Fibroblast of mammary gland (primary cell): ENCODE results near the gene ARHGEF11.
"Not testable (repeated sequence)": the region's sequence is repeated elsewhere in the genome, so short reads cannot be mapped to it uniquely, and the experiment has no call there.

Source experiments
- DNase-seq: peaks from one replicate; pipeline ENCODE4 v3.0.0-alpha.2; 2010; ENCODE audit warnings: low read depth
- H3K4me3 ChIP-seq: 2 replicates; pipeline ENCODE4 v1.5.1; 2011; ENCODE audit warnings: low read depth, mild to moderate bottlenecking, low read length, moderate library complexity; ENCODE audit not compliant: control insufficient read depth
- TF ChIP-seq, protein P1 (sequence below): conservative IDR thresholded peaks from 2 replicates; pipeline ENCODE4 v1.5.1; 2011; ENCODE audit warnings: low read depth, low read length, inconsistent platforms; ENCODE audit not compliant: control insufficient read depth, insufficient read depth

ARHGEF11 gene

DNA sequence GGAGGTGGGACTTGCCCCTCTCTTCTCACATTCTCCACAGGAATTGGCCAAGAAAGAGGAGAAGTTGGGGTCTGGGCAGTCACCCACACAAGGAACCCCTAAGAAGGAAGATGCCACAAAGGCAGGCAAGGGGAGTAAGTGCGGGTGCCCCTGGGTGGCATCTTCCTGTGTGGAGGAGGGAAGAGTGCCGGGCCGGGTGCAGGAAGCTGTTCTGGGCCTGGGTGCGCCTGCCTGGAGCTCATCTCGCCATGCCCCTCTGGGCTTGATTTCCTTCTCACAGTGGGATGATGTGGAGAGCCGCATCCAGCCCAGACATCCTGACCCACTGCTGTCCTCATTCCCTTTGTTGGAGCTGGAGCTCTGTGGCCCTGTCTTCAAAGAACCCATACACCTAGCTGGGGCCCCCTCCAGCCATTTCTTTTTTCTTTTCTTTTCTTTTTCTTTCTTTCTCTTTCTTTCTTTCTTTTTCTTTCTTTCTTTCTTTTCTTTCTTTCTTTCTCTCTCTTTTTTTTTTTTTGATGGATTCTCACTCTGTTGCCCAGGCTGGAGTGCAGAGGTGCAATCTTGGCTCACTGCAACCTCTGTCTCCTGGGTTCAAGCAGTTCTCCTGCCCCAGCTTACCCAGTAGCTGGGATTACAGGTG is 115.8 kb downstream of the ARHGEF11 start:
- DNase-seq, result no peak
- TF ChIP-seq, protein P1, sequence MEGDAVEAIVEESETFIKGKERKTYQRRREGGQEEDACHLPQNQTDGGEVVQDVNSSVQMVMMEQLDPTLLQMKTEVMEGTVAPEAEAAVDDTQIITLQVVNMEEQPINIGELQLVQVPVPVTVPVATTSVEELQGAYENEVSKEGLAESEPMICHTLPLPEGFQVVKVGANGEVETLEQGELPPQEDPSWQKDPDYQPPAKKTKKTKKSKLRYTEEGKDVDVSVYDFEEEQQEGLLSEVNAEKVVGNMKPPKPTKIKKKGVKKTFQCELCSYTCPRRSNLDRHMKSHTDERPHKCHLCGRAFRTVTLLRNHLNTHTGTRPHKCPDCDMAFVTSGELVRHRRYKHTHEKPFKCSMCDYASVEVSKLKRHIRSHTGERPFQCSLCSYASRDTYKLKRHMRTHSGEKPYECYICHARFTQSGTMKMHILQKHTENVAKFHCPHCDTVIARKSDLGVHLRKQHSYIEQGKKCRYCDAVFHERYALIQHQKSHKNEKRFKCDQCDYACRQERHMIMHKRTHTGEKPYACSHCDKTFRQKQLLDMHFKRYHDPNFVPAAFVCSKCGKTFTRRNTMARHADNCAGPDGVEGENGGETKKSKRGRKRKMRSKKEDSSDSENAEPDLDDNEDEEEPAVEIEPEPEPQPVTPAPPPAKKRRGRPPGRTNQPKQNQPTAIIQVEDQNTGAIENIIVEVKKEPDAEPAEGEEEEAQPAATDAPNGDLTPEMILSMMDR, result no peak
- no peak overlapping the region for H3K4me3 ChIP-seq

DNA sequence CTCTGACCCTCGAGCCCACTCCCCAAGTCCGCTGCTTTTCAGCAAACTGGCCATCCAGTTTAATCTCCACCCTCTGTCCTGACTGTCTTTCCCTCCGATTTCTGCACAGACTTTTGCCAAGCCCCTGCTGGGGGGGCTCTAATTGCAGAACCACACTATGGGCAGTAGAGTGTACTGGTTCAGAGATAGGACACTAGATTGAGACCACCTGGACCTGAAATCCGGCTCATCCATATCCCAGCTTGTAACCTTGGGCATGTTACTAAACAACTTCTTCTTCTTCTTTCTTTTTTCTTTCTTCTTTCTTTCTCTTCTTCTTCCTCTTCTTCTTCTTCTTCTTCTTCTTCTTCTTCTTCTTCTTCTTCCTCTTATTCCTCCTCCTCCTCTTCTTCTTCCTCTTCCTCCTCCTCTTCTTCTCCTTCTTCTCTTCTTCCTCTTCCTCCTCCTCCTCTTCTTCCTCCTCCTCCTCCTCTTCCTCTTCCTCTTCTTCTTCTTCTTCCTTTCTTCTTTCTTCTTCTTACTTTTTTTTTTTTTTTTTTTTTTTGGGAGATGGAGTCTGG is 117.4 kb downstream of the ARHGEF11 start:
- TF ChIP-seq, protein P1, result no peak
- no peak for DNase-seq
- no peak overlapping the region for H3K4me3 ChIP-seq

DNA sequence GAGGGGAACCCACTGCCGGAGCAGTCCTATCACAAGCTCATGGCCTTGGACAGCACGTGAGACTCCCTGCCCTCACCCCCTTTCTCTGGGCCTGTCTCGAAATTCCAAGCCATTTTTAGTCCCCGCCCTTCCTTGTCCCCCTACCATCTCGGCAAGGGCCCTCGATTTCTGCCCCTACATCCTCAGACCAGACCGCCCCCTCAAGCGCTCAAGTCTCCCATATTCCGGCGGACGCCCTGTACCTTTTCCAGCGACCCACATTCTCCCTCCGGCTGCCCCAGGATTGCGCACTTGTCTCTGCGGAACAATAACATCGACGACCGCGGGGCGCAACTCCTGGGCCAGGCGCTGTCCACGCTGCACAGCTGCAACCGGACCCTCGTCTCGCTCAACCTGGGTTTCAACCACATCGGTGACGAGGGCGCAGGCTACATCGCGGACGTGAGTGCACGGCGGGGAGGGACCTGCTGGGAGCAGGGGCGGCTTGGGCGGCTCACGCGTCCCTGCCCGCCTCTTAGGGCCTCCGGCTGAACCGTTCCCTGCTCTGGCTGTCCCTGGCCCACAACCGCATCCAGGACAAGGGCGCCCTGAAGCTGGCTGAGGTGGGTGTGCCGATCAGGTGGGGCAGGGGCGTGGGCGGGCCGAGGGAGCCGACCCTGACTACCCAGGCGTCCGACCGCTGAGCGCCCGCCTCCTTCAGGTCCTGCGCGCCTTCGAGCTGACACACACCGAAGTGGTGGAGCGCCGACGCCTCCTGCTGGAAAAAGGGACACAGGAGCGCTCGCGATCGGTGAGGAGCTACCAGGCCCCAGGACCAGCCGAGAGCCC is 118.1 kb downstream of the ARHGEF11 start:
- DNase-seq, result peak; percentile 63
- TF ChIP-seq, protein P1, result peak; percentile 66
- H3K4me3 ChIP-seq, result no peak overlapping the region

DNA sequence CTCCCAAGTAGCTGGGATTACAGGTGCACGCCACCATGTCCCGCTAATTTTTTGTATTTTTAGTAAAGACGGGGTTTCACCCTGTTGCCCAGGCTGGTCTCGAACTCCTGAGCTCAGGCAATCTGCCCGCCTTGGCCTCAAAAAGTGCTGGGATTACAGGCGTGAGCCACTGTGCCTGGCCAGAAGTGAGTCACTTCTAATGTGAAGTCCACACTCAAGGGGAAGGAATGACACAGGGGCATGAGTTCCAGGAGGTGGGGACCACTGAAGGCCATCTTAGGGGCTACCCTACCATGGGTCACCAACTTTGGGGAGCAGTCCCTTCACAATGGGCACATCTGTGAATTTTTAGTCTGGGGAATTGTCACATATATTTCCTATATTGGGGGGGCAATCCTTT is 118.8 kb downstream of the ARHGEF11 start:
- peak; percentile 21 for DNase-seq
- not testable (repeated sequence) for H3K4me3 ChIP-seq

DNA sequence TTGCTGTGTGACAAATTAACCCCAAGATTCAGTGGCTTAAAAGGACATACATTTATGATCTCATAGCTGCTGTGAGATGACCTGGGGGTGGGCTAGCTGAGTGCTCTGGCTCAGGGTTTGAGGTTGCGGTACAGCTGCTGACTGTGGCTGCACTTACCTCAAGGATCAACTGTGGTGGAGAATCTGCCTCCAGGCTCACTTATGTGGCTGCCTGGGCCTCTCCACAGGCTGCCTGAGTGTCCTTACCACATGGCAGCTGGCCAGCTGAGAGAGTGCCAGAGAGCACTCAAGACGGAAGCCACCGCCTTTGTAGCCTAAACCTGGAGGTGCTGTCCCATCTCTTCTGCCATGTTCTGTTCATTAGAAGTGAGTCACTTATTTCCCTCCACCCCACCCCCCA is 119.4 kb downstream of the ARHGEF11 start:
- H3K4me3 ChIP-seq, result no peak overlapping the region
- peak; percentile 51 for DNase-seq
- TF ChIP-seq, protein P1, result no peak

DNA sequence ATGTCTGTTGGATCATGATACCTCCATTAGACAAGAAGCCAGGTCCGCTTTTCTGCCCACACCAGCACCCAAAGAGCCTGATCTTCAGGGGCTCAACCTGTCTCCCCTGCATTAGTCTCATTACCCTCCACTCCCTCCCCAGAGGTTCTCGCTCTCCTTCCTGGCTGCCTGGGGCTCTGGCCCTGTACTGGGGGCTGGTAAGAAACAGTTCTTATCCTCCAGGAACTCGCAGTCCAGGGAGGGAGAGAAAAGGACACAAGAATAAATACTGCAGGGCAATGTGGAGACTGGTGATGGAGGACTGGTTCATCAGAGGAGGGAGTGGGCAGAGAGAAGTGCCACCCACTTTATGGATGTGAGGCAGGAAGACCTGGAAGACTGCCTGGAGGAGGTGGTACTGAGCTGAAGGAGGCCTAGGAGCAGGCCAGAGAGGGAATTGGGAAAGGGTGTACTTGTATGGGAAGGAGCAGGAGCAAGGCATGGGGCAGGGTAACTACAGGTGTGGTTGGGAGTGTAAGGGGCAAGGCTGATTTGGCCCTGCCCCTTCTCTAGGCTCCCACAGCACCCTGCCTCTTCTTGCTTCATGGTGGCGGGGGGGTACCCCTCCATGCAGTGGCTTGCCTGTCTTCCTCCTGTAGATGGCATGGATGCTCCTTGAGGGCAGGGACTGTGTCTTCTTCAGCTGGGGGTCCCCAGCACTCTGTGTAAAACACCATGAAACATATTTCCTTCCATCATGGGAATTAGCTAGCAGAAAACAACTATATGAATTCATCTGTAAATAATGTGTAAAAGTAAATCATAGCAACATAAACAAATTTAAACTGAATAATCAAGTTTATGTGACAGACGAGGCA is 120.2 kb downstream of the ARHGEF11 start:
- DNase-seq, result no peak
- no peak overlapping the region for H3K4me3 ChIP-seq
- TF ChIP-seq, protein P1, result no peak
